ENCODE results near the gene MAGEA6.
A peak's percentile ranks its signal among the peaks of the same experiment; 100 is the strongest.
"Not testable (repeated sequence)": the region's sequence is repeated elsewhere in the genome, so short reads cannot be mapped to it uniquely, and the experiment has no call there.

The MAGEA6 gene

GRCh38 chrX:152769549-152770289, at the start of gene MAGEA6:
Gene MAGEA6 (minus strand): TSS chrX:152769689. CDS start chrX:152767650, 2,039 bp downstream.
- DNase-seq (ENCODE audit: low spot score), result not testable (repeated sequence)

- no peak for DNase-seq (ENCODE audit: low spot score)
Measured at GRCh38 chrX:152819266-152819665, 49.8 kb upstream of the MAGEA6 start.

- DNase-seq (ENCODE audit: low spot score), result no peak
Measured at GRCh38 chrX:152818356-152818755, 48.9 kb upstream of the MAGEA6 start.

- peak; percentile 54 for DNase-seq (ENCODE audit: low spot score)
Measured at GRCh38 chrX:152817078-152817764, 47.7 kb upstream of the MAGEA6 start.

- DNase-seq (ENCODE audit: low spot score), result no peak
Measured at GRCh38 chrX:152814048-152814447, 44.6 kb upstream of the MAGEA6 start.

GRCh38 chrX:152813206-152813605, 43.7 kb upstream of the MAGEA6 start:
- DNase-seq (ENCODE audit: low spot score), result no peak

GRCh38 chrX:152810403-152810802, 40.9 kb upstream of the MAGEA6 start:
- no peak for DNase-seq (ENCODE audit: low spot score)

GRCh38 chrX:152806035-152806434, 36.5 kb upstream of the MAGEA6 start:
- no peak for DNase-seq (ENCODE audit: low spot score)

GRCh38 chrX:152798945-152799344, 29.5 kb upstream of the MAGEA6 start:
- DNase-seq (ENCODE audit: low spot score), result no peak

GRCh38 chrX:152787062-152787461, 17.6 kb upstream of the MAGEA6 start:
- DNase-seq (ENCODE audit: low spot score), result not testable (repeated sequence)

GRCh38 chrX:152766562-152766961, 2.9 kb downstream of the MAGEA6 start:
- not testable (repeated sequence) for DNase-seq (ENCODE audit: low spot score)

- DNase-seq (ENCODE audit: low spot score), result not testable (repeated sequence)
Measured at GRCh38 chrX:152761582-152761981, 7.9 kb downstream of the MAGEA6 start.

- not testable (repeated sequence) for DNase-seq (ENCODE audit: low spot score)
Measured at GRCh38 chrX:152759544-152759943, 9.9 kb downstream of the MAGEA6 start.

GRCh38 chrX:152758918-152759317, 10.6 kb downstream of the MAGEA6 start, which contains the start of gene CSAG3:
Gene CSAG3 (plus strand): TSS chrX:152759218.
- not testable (repeated sequence) for DNase-seq (ENCODE audit: low spot score)

GRCh38 chrX:152754871-152755270, 14.6 kb downstream of the MAGEA6 start:
- not testable (repeated sequence) for DNase-seq (ENCODE audit: low spot score)

GRCh38 chrX:152753686-152754650, 15.5 kb downstream of the MAGEA6 start, which contains the start of gene MAGEA2:
Gene MAGEA2 (minus strand): TSS chrX:152753842. CDS start chrX:152751363, 2,479 bp downstream.
- DNase-seq (ENCODE audit: low spot score), result not testable (repeated sequence)

- DNase-seq (ENCODE audit: low spot score), result no peak
Measured at GRCh38 chrX:152738560-152738959, 30.9 kb downstream of the MAGEA6 start.

- DNase-seq (ENCODE audit: low spot score), result not testable (repeated sequence)
Measured at GRCh38 chrX:152736528-152736927, 33.0 kb downstream of the MAGEA6 start.

- no peak for DNase-seq (ENCODE audit: low spot score)
Measured at GRCh38 chrX:152735860-152736511, 33.5 kb downstream of the MAGEA6 start.

GRCh38 chrX:152735101-152735500, 34.4 kb downstream of the MAGEA6 start:
- no peak for DNase-seq (ENCODE audit: low spot score)

GRCh38 chrX:152734143-152734858, 35.2 kb downstream of the MAGEA6 start:
- DNase-seq (ENCODE audit: low spot score), result not testable (repeated sequence)
